Measurements from ENCODE around the gene HMBS.
A peak's percentile ranks its signal among the peaks of the same experiment; 100 is the strongest.

Gene HMBS

GRCh38 chr11:119067371-119068222 lies 17.1 kb upstream of the HMBS start, which contains the start of gene VPS11:
Gene VPS11 (plus strand): TSS chr11:119067818. CDS start chr11:119067824, 6 bp downstream.
- peak; percentile 99 for DNase-seq
- peak; percentile 99 for ATAC-seq

- DNase-seq (no peak), ATAC-seq (no peak)
These were observed 6.8 kb upstream of the HMBS start for GRCh38 chr11:119077839-119078238.

GRCh38 chr11:119078675-119079420 lies 5.8 kb upstream of the HMBS start:
- ATAC-seq (no peak), DNase-seq (no peak)

GRCh38 chr11:119081682-119082260 lies 2.9 kb upstream of the HMBS start:
- ATAC-seq, result no peak

GRCh38 chr11:119085437-119085847 lies 761 bp downstream of the HMBS start:
- peak; percentile 12 for ATAC-seq
- peak; percentile 48 for DNase-seq

More at GRCh38 chr11:119081682-119082260, 2.9 kb upstream of the HMBS start:
- no peak for DNase-seq

GRCh38 chr11:119087123-119087522 lies 2.4 kb downstream of the HMBS start:
- DNase-seq, result no peak
- ATAC-seq, result no peak

GRCh38 chr11:119087747-119088241 lies 3.1 kb downstream of the HMBS start:
- no peak for ATAC-seq
- no peak for DNase-seq

- ATAC-seq (no peak), DNase-seq (no peak)
These were observed 3.7 kb downstream of the HMBS start for GRCh38 chr11:119088406-119088805.

- ATAC-seq (no peak), DNase-seq (no peak)
These were observed 4.6 kb downstream of the HMBS start for GRCh38 chr11:119089319-119089718.

- DNase-seq (no peak), ATAC-seq (no peak)
These were observed 6.5 kb downstream of the HMBS start for GRCh38 chr11:119091178-119091577.

- ATAC-seq (no peak), DNase-seq (no peak)
These were observed 7.5 kb downstream of the HMBS start for GRCh38 chr11:119091966-119092879.

GRCh38 chr11:119092880-119093842 lies 8.5 kb downstream of the HMBS start:
- no peak for ATAC-seq
- no peak for DNase-seq

- DNase-seq (peak; percentile 48), ATAC-seq (peak; percentile 11)
These were observed 9.5 kb downstream of the HMBS start for GRCh38 chr11:119093942-119094815.

GRCh38 chr11:119094816-119095065 lies 10.1 kb downstream of the HMBS start:
- ATAC-seq, result peak; percentile 26
- peak; percentile 70 for DNase-seq

- ATAC-seq (peak; percentile 86), DNase-seq (peak; percentile 99)
These were observed 10.6 kb downstream of the HMBS start for GRCh38 chr11:119095066-119095880.

GRCh38 chr11:119099711-119100110 lies 15.0 kb downstream of the HMBS start:
- no peak for ATAC-seq
- no peak for DNase-seq

GRCh38 chr11:119100246-119100970 lies 15.7 kb downstream of the HMBS start:
- no peak for DNase-seq

More at GRCh38 chr11:119100246-119100970, 15.7 kb downstream of the HMBS start:
- no peak for ATAC-seq

Data from stimulated activated naive CD8-positive, alpha-beta T cell treated with anti-CD3 and anti-CD28 coated beads, Interleukin-15, Interleukin-2, amounts not matched to agents 100 U/mL and 50 U/mL, for 24 hours (primary cell).